ENCODE measurements around the gene SMIM29. TPM values are rescaled to one million over a fixed set of nuclear protein-coding genes. Genes with fewer than 3 reads are reported as not detected.

SMIM29 gene
- total RNA-seq, 6 experiments from 2014 or later: 5.0 to 13.4 (median 8.8) TPM

DNA sequence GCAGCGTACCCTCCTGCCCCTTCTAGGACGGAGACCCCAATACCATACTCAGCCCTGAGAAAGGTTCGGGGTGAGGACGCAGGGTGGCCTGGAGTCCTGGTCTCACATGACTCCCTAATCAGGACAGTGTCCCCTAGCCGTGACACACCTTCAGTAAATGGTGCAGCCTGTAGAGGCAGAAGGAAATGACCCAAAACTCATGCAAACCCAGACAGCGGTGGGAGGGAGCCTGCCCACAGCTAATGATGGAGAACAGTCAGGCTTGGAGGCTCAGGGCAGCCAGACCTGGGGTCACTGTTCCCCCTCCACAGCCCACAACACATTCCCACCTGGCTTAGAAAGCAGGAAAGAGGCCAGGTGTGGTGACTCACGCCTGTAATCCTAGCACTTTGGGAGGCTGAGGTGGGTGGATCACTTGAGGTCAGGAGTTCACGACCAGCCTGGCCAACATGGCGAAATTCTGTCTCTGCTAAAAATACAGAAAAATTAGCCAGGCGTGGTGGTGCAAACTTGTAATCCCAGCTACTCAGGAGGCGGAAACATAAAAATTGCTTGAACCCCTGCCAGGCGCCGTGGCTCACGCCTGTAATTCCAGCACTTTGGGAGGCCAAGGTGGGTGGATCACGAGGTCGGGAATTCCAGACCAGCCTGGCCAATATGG lies 20.9 kb downstream of the SMIM29 start:
- TF ChIP-seq, protein P1, sequence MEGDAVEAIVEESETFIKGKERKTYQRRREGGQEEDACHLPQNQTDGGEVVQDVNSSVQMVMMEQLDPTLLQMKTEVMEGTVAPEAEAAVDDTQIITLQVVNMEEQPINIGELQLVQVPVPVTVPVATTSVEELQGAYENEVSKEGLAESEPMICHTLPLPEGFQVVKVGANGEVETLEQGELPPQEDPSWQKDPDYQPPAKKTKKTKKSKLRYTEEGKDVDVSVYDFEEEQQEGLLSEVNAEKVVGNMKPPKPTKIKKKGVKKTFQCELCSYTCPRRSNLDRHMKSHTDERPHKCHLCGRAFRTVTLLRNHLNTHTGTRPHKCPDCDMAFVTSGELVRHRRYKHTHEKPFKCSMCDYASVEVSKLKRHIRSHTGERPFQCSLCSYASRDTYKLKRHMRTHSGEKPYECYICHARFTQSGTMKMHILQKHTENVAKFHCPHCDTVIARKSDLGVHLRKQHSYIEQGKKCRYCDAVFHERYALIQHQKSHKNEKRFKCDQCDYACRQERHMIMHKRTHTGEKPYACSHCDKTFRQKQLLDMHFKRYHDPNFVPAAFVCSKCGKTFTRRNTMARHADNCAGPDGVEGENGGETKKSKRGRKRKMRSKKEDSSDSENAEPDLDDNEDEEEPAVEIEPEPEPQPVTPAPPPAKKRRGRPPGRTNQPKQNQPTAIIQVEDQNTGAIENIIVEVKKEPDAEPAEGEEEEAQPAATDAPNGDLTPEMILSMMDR (IDR thresholded peaks at IDR 0.05): no peak
- TF ChIP-seq POLR2A (IDR thresholded peaks at IDR 0.05): no peak

DNA sequence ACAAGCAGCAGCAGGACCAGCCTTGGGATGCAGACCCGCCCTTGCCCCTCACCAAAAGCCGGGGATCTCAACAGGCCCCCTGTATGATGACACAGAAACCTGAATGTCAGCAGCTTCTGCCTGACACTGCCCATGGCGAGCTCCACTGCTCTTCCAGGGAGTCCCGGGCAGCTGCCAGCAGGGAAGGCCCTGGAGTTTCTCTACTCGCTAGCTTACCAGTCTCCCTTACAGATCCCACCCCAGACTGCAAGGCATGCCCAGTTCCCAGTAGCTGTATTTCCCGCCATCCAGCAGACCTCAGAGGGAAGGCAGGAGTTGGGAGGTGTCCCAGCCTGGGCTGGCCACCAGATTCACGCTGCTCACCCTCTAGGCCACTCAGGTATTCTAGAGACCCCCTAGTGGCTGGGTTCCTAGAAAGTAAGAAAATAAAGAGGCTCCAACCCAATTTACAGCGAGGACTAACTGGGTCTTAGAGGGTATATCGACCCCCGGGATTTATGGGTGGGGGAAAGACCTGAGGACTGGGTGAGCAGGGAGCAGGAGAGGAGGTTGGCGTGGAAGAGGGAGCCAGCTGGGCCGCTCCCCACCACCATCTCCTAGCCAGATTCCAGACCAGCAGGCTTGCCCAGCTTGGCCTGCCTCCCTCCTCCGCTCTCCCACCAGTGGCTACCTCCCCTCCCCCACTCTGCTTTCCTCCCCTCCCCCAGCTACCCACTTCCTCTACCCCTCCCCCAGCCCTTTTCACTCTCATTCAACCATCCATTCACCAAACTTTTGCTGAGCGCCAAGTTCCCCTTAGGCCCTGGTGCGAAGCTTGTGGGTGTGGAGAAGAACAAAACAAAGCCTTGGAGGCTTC lies 21.8 kb downstream of the SMIM29 start:
- Histone ChIP-seq H3K27ac (no peak overlapping the region), H3K4me1 (peaks cover 0 to 11% (median 0%) of the 10 kb centered on the region in 4 donors), H3K36me3 (no peaks in the 10 kb centered on the region), H3K27me3 (no peaks in the 10 kb centered on the region), H3K4me3 (no peak overlapping the region), H3K9me3 (no peaks in the 10 kb centered on the region)
- ATAC-seq: no peak
- intact Hi-C loops (cut with DNase I): no loop called here
- WGBS (ENCODE audit: insufficient coverage, low coverage, low lambda C conversion rate, missing lambda C conversion rate): 89% methylated on average over 9 of the region's 15 CpGs
- no peak for DNase-seq
- TF ChIP-seq POLR2A (IDR thresholded peaks at IDR 0.05): no peak
- TF ChIP-seq, protein P1 (IDR thresholded peaks at IDR 0.05): no peak

More for the DNA sequence above, 20.9 kb downstream of the SMIM29 start:
- DNase-seq (no peak), ATAC-seq (no peak)
- intact Hi-C loops (cut with DNase I): no loop called here
- H3K4me1 ChIP-seq: peaks cover 0 to 11% (median 0%) of the 10 kb centered on the region in 4 donors
- H3K9me3 ChIP-seq: no peaks in the 10 kb centered on the region
- no peak overlapping the region for H3K4me3 ChIP-seq
- WGBS (ENCODE audit: insufficient coverage, low coverage, low lambda C conversion rate, missing lambda C conversion rate): 72% methylated on average over 5 of the region's 16 CpGs
- H3K36me3 ChIP-seq: no peaks in the 10 kb centered on the region
- no peak overlapping the region for H3K27ac ChIP-seq
- H3K27me3 ChIP-seq: no peaks in the 10 kb centered on the region

DNA sequence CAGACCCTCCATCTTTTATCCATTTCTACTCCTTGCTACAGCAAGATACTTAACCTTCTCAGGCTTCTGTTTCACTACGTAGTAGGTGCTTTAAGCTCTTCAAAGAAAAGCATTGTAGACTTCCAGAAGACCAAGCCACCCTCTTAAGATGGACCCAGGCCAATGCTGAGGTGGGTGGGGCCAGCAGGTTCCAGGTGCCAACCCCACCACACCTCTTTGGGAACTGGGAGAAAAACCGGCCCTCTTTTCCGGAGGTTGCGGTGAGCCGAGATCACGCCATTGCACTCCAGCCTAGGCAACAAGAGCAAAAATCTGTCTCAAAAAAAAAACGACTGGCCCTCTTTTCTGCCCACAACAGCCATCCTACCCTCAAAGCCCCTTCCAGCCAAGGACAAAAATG lies 22.7 kb downstream of the SMIM29 start:
- Histone ChIP-seq H3K36me3 (no peaks in the 10 kb centered on the region), H3K27ac (no peak overlapping the region), H3K4me1 (peaks cover 0 to 11% (median 0%) of the 10 kb centered on the region in 4 donors), H3K27me3 (no peaks in the 10 kb centered on the region), H3K9me3 (no peaks in the 10 kb centered on the region), H3K4me3 (no peak overlapping the region)
- intact Hi-C loops (cut with DNase I): no loop called here
- ATAC-seq (no peak), DNase-seq (no peak)
- TF ChIP-seq, protein P1 (IDR thresholded peaks at IDR 0.05): no peak
- no peak for TF ChIP-seq POLR2A (IDR thresholded peaks at IDR 0.05)
- WGBS (ENCODE audit: insufficient coverage, low coverage, low lambda C conversion rate, missing lambda C conversion rate): 70% methylated on average over 3 of the region's 7 CpGs

DNA sequence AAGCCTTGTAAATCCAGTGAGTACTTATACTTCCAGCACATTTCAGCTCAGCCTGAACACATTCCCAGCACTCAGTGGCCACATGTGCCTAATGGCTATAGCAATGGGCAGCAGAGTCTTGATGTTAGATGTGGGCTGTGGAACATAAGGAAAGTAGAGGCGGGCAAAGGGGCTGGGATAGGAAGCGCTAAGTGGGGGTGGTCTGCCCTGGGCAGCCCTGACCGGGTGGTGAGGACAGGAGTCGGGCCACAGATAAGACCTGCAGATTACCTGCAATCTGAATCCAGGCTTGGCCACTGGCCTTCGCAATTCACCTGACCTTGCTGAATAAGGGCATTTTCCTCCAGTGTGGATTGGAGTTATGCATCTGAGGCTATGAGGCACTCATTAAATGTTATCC lies 23.3 kb downstream of the SMIM29 start:
- no peaks in the 10 kb centered on the region for H3K36me3 ChIP-seq
- H3K9me3 ChIP-seq: no peaks in the 10 kb centered on the region
- intact Hi-C loops (cut with DNase I): no loop called here
- no peaks in the 10 kb centered on the region for H3K27me3 ChIP-seq
- H3K4me3 ChIP-seq: no peak overlapping the region
- WGBS (ENCODE audit: insufficient coverage, low coverage, low lambda C conversion rate, missing lambda C conversion rate): 17% methylated on average over 2 of the region's 5 CpGs
- peaks cover 0 to 11% (median 0%) of the 10 kb centered on the region in 4 donors for H3K4me1 ChIP-seq
- H3K27ac ChIP-seq: no peak overlapping the region
- ATAC-seq: no peak
- TF ChIP-seq POLR2A (IDR thresholded peaks at IDR 0.05): no peak
- TF ChIP-seq, protein P1 (IDR thresholded peaks at IDR 0.05): no peak
- no peak for DNase-seq
